HCT116 (cell line): ENCODE data around the gene OR2AJ1. TPM values are rescaled to one million over a fixed set of nuclear protein-coding genes. Genes with fewer than 3 reads are reported as not detected.

Source experiments
- ATAC-seq: fragments of 200-7000 bp; cut with Tn5 transposase; 2 replicates; pipeline ENCODE4 v1.9.1; 2020; ENCODE audit warnings: mild to moderate bottlenecking, moderate library complexity
- BruUV-seq: library from RNA; stranded (reverse); fragments of 400-500 nt; replicated peaks from 2 replicates; lab custom pipeline; 2021; lab: Mats Ljungman, UMichigan
- CTCF ChIA-PET: fragments of 300-600 bp; sonication (Branson Sonifier 250); formaldehyde crosslinking; loops from one replicate; lab custom pipeline; 2021; ENCODE audit warnings: antibody characterized with exemption; lab: Charles Lee
- POLR2A ChIA-PET: fragments of 300-600, 350-600 bp; sonication (Branson Sonifier 250); formaldehyde crosslinking; loops from one replicate; lab custom pipeline; 2021; ENCODE audit warnings: antibody characterized with exemption; lab: Charles Lee
- RAD21 ChIA-PET, 2 experiments: fragments of 300-600 bp; sonication (Branson Sonifier 250); formaldehyde crosslinking; loops; one replicate each; lab custom pipeline; 2023; ENCODE audit warnings: low total read pairs in 2 of 2; ENCODE audit not compliant: uncharacterized antibody in 2 of 2, unreplicated experiment in 2 of 2, low non-redundant PET in 1 of 2; lab: Charles Lee
- DNase-seq: peaks from one replicate; pipeline ENCODE4 v3.0.0-alpha.2; 2010; ENCODE audit warnings: low read depth, low spot score
- H2AFZ ChIP-seq: fragments of 200-600 bp; shearing (Covaris generic), sonication (generic); 2 replicates; pipeline ENCODE4 v1.6.1; 2017; ENCODE audit warnings: low read depth, mixed run types, mixed read lengths, antibody characterized with exemption, low read length; ENCODE audit not compliant: poor library complexity, severe bottlenecking
- H3K27ac ChIP-seq: 2 replicates; pipeline ENCODE4 v1.5.1; 2012; ENCODE audit warnings: low read depth, low read length
- H3K27me3 ChIP-seq: fragments of 200-600 bp; sonication (generic); 2 replicates; pipeline ENCODE4 v1.6.1; 2016; ENCODE audit warnings: mixed run types, low read length, mixed read lengths; ENCODE audit not compliant: insufficient read depth
- H3K36me3 ChIP-seq, 2 experiments: fragments of 200-500 bp in 1 of 2; fragments of 200-600 bp in 1 of 2; sonication (Bioruptor generic) in 1 of 2; sonication (generic) in 1 of 2; 2 replicates each; pipeline versions ENCODE4 v1.5.1 to v1.6.1; 2014 to 2016; ENCODE audit warnings: low read length in 2 of 2, inconsistent platforms in 1 of 2, mixed read lengths in 1 of 2, mixed run types in 1 of 2; ENCODE audit not compliant: insufficient read depth in 2 of 2, control insufficient read depth in 1 of 2
- H3K4me1 ChIP-seq, 2 experiments: fragments of 200-600 bp in 1 of 2; sonication (generic) in 1 of 2; 2 replicates each; pipeline versions ENCODE4 v1.5.1 to v1.6.1; 2012 to 2017; ENCODE audit warnings: low read length in 2 of 2, inconsistent platforms in 1 of 2, mild to moderate bottlenecking in 1 of 2, mixed read lengths in 1 of 2, mixed run types in 1 of 2, moderate library complexity in 1 of 2; ENCODE audit not compliant: insufficient read depth in 2 of 2, control insufficient read depth in 1 of 2
- H3K4me2 ChIP-seq: fragments of 200-600 bp; sonication (generic); 2 replicates; pipeline ENCODE4 v1.6.1; 2017; ENCODE audit warnings: mixed run types, low read length, mixed read lengths
- H3K4me3 ChIP-seq, 2 experiments: fragments of 200-600 bp in 1 of 2; sonication (generic) in 1 of 2; replicated peaks in 1 of 2; 2 replicates each; pipeline ENCODE4 v1.5.1; 2011 to 2016; ENCODE audit warnings: low read length in 2 of 2, control low read depth in 1 of 2, low read depth in 1 of 2, mild to moderate bottlenecking in 1 of 2, mixed read lengths in 1 of 2, mixed run types in 1 of 2
- H3K79me2 ChIP-seq: fragments of 200-600 bp; sonication (generic); 2 replicates; pipeline ENCODE4 v1.6.1; 2017; ENCODE audit warnings: mild to moderate bottlenecking, mixed run types, low read length, moderate library complexity, mixed read lengths; ENCODE audit not compliant: insufficient read depth
- H3K9ac ChIP-seq: fragments of 200-600 bp; sonication (generic); 2 replicates; pipeline ENCODE4 v1.6.1; 2016; ENCODE audit warnings: low read length, mixed read lengths
- H3K9me2 ChIP-seq: fragments of 200-600 bp; sonication (generic), shearing (Covaris generic); 2 replicates; pipeline ENCODE4 v1.6.1; 2017; ENCODE audit warnings: mixed run types, mild to moderate bottlenecking, moderate library complexity; ENCODE audit not compliant: insufficient read depth
- H3K9me3 ChIP-seq, 2 experiments: fragments of 200-500 bp in 1 of 2; fragments of 200-600 bp in 1 of 2; sonication (Bioruptor generic) in 1 of 2; sonication (generic) in 1 of 2; 2 replicates each; pipeline ENCODE4 v1.6.1; 2014 to 2017; ENCODE audit warnings: low read length in 2 of 2, mixed read lengths in 2 of 2, inconsistent platforms in 1 of 2, low read depth in 1 of 2, mild to moderate bottlenecking in 1 of 2, mixed run types in 1 of 2, moderate library complexity in 1 of 2; ENCODE audit not compliant: control insufficient read depth in 1 of 2, insufficient read depth in 1 of 2
- H4K20me1 ChIP-seq: fragments of 200-600 bp; sonication (generic), shearing (Covaris generic); 2 replicates; pipeline ENCODE4 v1.6.1; 2017; ENCODE audit warnings: mixed run types, mild to moderate bottlenecking, moderate library complexity; ENCODE audit not compliant: insufficient read depth
- CBX3 ChIP-seq: IDR thresholded peaks from 2 replicates; pipeline ENCODE4 v1.6.1; 2012; ENCODE audit warnings: low read depth
- CEBPB ChIP-seq: IDR thresholded peaks from 2 replicates; pipeline ENCODE4 v1.6.1; 2012; ENCODE audit warnings: low read depth
- ELF1 ChIP-seq: IDR thresholded peaks from 2 replicates; pipeline ENCODE4 v1.6.1; 2012; ENCODE audit warnings: low read depth, borderline replicate concordance
- EZH2phosphoT487 ChIP-seq: fragments of 200-600 bp; IDR thresholded peaks from 2 replicates; pipeline ENCODE4 v1.6.1; 2018; ENCODE audit warnings: antibody characterized with exemption, borderline replicate concordance
- FOSL1 ChIP-seq: IDR thresholded peaks from 2 replicates; pipeline ENCODE4 v1.6.1; 2012; ENCODE audit warnings: low read depth
- JUND ChIP-seq: IDR thresholded peaks from 2 replicates; pipeline ENCODE4 v1.6.1; 2012
- RAD21 ChIP-seq: IDR thresholded peaks from 2 replicates; pipeline ENCODE4 v1.6.1; 2012; ENCODE audit warnings: low read depth, mild to moderate bottlenecking
- SRF ChIP-seq: IDR thresholded peaks from 2 replicates; pipeline ENCODE4 v1.6.1; 2012; ENCODE audit warnings: low read depth
- TCF7L2 ChIP-seq: IDR thresholded peaks from 2 replicates; pipeline ENCODE4 v1.7.0; 2011; ENCODE audit warnings: borderline replicate concordance, inconsistent platforms; ENCODE audit not compliant: insufficient read depth, insufficient read length; ENCODE audit errors: extremely low read depth
- YY1 ChIP-seq: IDR thresholded peaks from 2 replicates; pipeline ENCODE4 v1.6.1; 2011; ENCODE audit warnings: low read length, low read depth, moderate library complexity, mild to moderate bottlenecking; ENCODE audit not compliant: insufficient replicate concordance; ENCODE audit errors: extremely low read depth
- ZFX ChIP-seq: fragments of 450-650 bp; IDR thresholded peaks from 2 replicates; pipeline ENCODE4 v1.6.1; 2017
- ZNF274 ChIP-seq: fragments of 200-500 bp; sonication (Bioruptor generic); IDR thresholded peaks from 2 replicates; pipeline ENCODE4 v1.6.1; 2014; ENCODE audit warnings: mild to moderate bottlenecking, low read depth, low read length, inconsistent platforms
- intact Hi-C: fragments of 100-400 bp; cut with micrococcal nuclease; formaldehyde crosslinking; loops from 2 replicates; pipeline ENCODE4 v1.10.0; 2022
- total RNA-seq: library from RNA; stranded (reverse); gene quantifications from one replicate; pipeline ENCODE4 v1.2.1, GENCODE V29; 2021; ENCODE audit not compliant: unreplicated experiment
- TF ChIP-seq, protein P1 (sequence below), 3 experiments: fragments of 200-600 bp in 1 of 3; sonication (generic) in 1 of 3; IDR thresholded peaks in 2 of 3; conservative IDR thresholded peaks in 1 of 3; 2 replicates each; pipeline ENCODE4 v1.5.1; 2012 to 2017; ENCODE audit warnings: low read depth in 2 of 3, low read length in 2 of 3, antibody characterized with exemption in 1 of 3, borderline replicate concordance in 1 of 3, control low read depth in 1 of 3, mild to moderate bottlenecking in 1 of 3, mixed read lengths in 1 of 3, mixed run types in 1 of 3, moderate library complexity in 1 of 3; ENCODE audit not compliant: insufficient read depth in 1 of 3
- TF ChIP-seq, protein P2 (sequence below): IDR thresholded peaks from 2 replicates; pipeline ENCODE4 v1.6.1; 2012
- TF ChIP-seq, protein P3 (sequence below): IDR thresholded peaks from 2 replicates; pipeline ENCODE4 v1.6.1; 2012; ENCODE audit warnings: low read depth

The OR2AJ1 gene
- total RNA-seq, 1 experiment from 2014 or later = not detected

DNA sequence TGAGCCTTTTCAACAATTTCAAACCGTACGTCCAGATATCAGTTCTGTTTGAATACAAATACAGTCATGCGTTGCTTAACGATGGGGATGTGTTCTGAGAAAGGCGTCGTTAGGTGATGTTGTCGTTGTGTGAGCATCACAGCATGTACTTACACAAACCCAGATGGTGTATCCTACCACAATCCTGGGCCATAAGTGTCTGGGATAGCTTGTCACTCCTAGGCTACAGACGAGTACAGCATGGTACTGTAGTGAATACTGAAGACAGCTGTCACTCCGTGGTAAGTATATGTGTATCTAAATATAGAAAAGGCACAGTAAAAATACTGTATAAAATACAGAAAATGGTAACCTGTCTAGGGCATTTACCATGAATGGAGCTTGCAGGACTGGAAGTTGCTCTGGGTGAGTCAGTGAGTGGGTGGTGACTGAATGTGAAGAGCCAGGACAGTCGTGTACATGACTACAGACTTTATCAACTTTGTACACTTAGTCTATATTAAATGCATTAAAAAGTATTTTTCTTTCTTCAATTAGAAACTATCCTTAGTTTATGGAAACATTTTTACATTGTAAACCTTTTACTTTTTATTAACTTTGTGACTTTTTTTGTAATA, 39.8 kb upstream of the OR2AJ1 start:
- Histone ChIP-seq H3K9ac (no peak overlapping the region), H3K79me2 (no peaks in the 10 kb centered on the region), H3K27ac (no peak overlapping the region), H2AFZ (no peak overlapping the region), H4K20me1 (no peaks in the 10 kb centered on the region), H3K4me2 (no peak overlapping the region), H3K4me3 (no peak overlapping the region), H3K9me3 (no peaks in the 10 kb centered on the region; a peak in 2 of 4 replicates), H3K27me3 (no peaks in the 10 kb centered on the region), H3K9me2 (no peaks in the 10 kb centered on the region), H3K4me1 (no peaks in the 10 kb centered on the region), H3K36me3 (no peaks in the 10 kb centered on the region)
- ATAC-seq (no peak), DNase-seq (no peak)
- BruUV-seq = no TSS peak
- CTCF ChIA-PET = no interaction called here
- RAD21 ChIA-PET = no interaction called here
- intact Hi-C loops = no loop called here
- TF ChIP-seq TCF7L2 (no peak), CBX3 (no peak), ZFX (no peak), ZNF274 (no peak)
- TF ChIP-seq, protein P1, sequence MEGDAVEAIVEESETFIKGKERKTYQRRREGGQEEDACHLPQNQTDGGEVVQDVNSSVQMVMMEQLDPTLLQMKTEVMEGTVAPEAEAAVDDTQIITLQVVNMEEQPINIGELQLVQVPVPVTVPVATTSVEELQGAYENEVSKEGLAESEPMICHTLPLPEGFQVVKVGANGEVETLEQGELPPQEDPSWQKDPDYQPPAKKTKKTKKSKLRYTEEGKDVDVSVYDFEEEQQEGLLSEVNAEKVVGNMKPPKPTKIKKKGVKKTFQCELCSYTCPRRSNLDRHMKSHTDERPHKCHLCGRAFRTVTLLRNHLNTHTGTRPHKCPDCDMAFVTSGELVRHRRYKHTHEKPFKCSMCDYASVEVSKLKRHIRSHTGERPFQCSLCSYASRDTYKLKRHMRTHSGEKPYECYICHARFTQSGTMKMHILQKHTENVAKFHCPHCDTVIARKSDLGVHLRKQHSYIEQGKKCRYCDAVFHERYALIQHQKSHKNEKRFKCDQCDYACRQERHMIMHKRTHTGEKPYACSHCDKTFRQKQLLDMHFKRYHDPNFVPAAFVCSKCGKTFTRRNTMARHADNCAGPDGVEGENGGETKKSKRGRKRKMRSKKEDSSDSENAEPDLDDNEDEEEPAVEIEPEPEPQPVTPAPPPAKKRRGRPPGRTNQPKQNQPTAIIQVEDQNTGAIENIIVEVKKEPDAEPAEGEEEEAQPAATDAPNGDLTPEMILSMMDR (IDR thresholded peaks at IDR 0.05 in 2 of 3, conservative IDR thresholded peaks at IDR 0.05 in 1 of 3; ENCODE audit: borderline replicate concordance in 1 of 3, insufficient read depth in 1 of 3, low read depth in 2 of 3, low read length in 2 of 3) = no peak
- POLR2A ChIA-PET = no interaction called here

GRCh38 chr1:247895163-247895637, 29.5 kb upstream of the OR2AJ1 start, which contains the start of gene OR2W3:
Gene OR2W3, plus strand, starts transcription at chr1:247895587. Its CDS starts 0 bp downstream, at chr1:247895587.
- H3K9me3 ChIP-seq = peaks cover 0 to 9% of the 10 kb centered on the region in 2 experiments; a peak in 1 of 4 replicates
- H4K20me1 ChIP-seq = no peaks in the 10 kb centered on the region
- no peaks in the 10 kb centered on the region for H3K4me1 ChIP-seq
- H3K27me3 ChIP-seq = no peaks in the 10 kb centered on the region
- no peak within 1 kb of the TSS for H3K9ac ChIP-seq
- no peak for DNase-seq
- ChIA-PET POLR2A (no interaction called here), RAD21 (no interaction called here), CTCF (no interaction called here)
- no peak within 1 kb of the TSS for H3K4me2 ChIP-seq
- ATAC-seq = no peak
- H3K79me2 ChIP-seq = no peaks in the 10 kb centered on the region
- H3K9me2 ChIP-seq = no peaks in the 10 kb centered on the region
- H3K4me3 ChIP-seq = no peak within 1 kb of the TSS
- no TSS peak for BruUV-seq
- H3K36me3 ChIP-seq = no peaks in the 10 kb centered on the region
- H2AFZ ChIP-seq = no peak within 1 kb of the TSS
- intact Hi-C loops = no loop called here
- H3K27ac ChIP-seq = no peak within 1 kb of the TSS
- TF ChIP-seq YY1 (no peak), FOSL1 (no peak), EZH2phosphoT487 (no peak), JUND (no peak), SRF (no peak), CEBPB (no peak), RAD21 (no peak), ZNF274 (no peak), ELF1 (no peak), TCF7L2 (no peak)
- TF ChIP-seq, protein P2, sequence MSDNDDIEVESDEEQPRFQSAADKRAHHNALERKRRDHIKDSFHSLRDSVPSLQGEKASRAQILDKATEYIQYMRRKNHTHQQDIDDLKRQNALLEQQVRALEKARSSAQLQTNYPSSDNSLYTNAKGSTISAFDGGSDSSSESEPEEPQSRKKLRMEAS = no peak
- TF ChIP-seq, protein P3, sequence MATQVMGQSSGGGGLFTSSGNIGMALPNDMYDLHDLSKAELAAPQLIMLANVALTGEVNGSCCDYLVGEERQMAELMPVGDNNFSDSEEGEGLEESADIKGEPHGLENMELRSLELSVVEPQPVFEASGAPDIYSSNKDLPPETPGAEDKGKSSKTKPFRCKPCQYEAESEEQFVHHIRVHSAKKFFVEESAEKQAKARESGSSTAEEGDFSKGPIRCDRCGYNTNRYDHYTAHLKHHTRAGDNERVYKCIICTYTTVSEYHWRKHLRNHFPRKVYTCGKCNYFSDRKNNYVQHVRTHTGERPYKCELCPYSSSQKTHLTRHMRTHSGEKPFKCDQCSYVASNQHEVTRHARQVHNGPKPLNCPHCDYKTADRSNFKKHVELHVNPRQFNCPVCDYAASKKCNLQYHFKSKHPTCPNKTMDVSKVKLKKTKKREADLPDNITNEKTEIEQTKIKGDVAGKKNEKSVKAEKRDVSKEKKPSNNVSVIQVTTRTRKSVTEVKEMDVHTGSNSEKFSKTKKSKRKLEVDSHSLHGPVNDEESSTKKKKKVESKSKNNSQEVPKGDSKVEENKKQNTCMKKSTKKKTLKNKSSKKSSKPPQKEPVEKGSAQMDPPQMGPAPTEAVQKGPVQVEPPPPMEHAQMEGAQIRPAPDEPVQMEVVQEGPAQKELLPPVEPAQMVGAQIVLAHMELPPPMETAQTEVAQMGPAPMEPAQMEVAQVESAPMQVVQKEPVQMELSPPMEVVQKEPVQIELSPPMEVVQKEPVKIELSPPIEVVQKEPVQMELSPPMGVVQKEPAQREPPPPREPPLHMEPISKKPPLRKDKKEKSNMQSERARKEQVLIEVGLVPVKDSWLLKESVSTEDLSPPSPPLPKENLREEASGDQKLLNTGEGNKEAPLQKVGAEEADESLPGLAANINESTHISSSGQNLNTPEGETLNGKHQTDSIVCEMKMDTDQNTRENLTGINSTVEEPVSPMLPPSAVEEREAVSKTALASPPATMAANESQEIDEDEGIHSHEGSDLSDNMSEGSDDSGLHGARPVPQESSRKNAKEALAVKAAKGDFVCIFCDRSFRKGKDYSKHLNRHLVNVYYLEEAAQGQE = no peak
